Transverse colon (tissue), 4 donors: ENCODE measurements around the gene IFIT5. TPM values are rescaled to one million over a fixed set of nuclear protein-coding genes. Genes with fewer than 3 reads are reported as not detected.

Experiments used
- DNase-seq: peaks from one replicate; pipeline ENCODE4 v3.0.0-alpha.2; 2019
- H3K27ac ChIP-seq, 4 donors: fragments of 200-600 bp; sonication (generic); 2 replicates each; pipeline ENCODE4 v1.5.1; 2016 to 2018; ENCODE audit warnings: inconsistent platforms in 4 of 4
- H3K27me3 ChIP-seq: fragments of 200-600 bp; sonication (generic); 2 replicates; pipeline ENCODE4 v1.5.1; 2017; ENCODE audit warnings: inconsistent platforms
- H3K36me3 ChIP-seq, 4 donors: fragments of 200-600 bp; sonication (generic); 2 replicates each; pipeline ENCODE4 v1.5.1; 2017 to 2019; ENCODE audit warnings: inconsistent platforms in 4 of 4
- H3K4me1 ChIP-seq, 4 donors: fragments of 200-600 bp; sonication (generic); 2 replicates each; pipeline ENCODE4 v1.5.1; 2017 to 2020; ENCODE audit warnings: inconsistent platforms in 4 of 4
- H3K4me3 ChIP-seq, 4 donors: fragments of 200-600 bp; sonication (generic); 1 replicate in 1 of 4; 2 replicates in 3 of 4; pipeline versions ENCODE4 v1.5.1 to v1.6.1; 2017 to 2019; ENCODE audit warnings: inconsistent platforms in 4 of 4
- H3K9me3 ChIP-seq, 2 donors: fragments of 200-600 bp; sonication (generic); 2 replicates each; pipeline ENCODE4 v1.5.1; 2017 to 2019; ENCODE audit warnings: inconsistent platforms in 2 of 2
- EP300 ChIP-seq: sonication (generic); formaldehyde crosslinking; IDR thresholded peaks from one replicate; pipeline ENCODE4 v1.6.1; 2017; ENCODE audit warnings: antibody characterized with exemption, low read depth
- POLR2A ChIP-seq: fragments of 450-650 bp; IDR thresholded peaks from one replicate; pipeline ENCODE4 v1.6.1; 2016; ENCODE audit warnings: antibody characterized with exemption, mild to moderate bottlenecking, moderate library complexity
- POLR2AphosphoS5 ChIP-seq, 3 donors: sonication (generic); formaldehyde crosslinking; IDR thresholded peaks; one replicate each; pipeline ENCODE4 v1.6.1; 2016; ENCODE audit warnings: antibody characterized with exemption in 3 of 3
- WGBS, 2 donors: methylation state at CpG; one replicate each; pipeline ENCODE4 v1.1.5; 2018; ENCODE audit warnings: low coverage in 1 of 2; 5-methylcytosine and 5-hydroxymethylcytosine counted together
- in situ Hi-C, 4 donors: fragments of 200-750 bp; cut with MboI; loops; one replicate each; pipeline versions ENCODE4 v1.15.0 to v1.15.1; 2017; ENCODE audit warnings: low sequenced_read_pairs in 3 of 4, low pct_ligation_motif_present in 1 of 4, low pct_unique_long_range_greater_than_20kb in 1 of 4
- intact Hi-C: fragments of 100-400 bp; cut with DNase I; formaldehyde crosslinking; loops from one replicate; pipeline ENCODE4 v1.15.1; 2023; ENCODE audit warnings: low total_unique reads
- total RNA-seq, 4 donors: library from RNA; depleted of rRNA; stranded (reverse); fragments of >200 nt; gene quantifications; one replicate each; pipeline ENCODE4 v1.1.0, GENCODE V29; 2016
- TF ChIP-seq, protein P1 (sequence below), 5 experiments: fragments of 200-600 bp in 3 of 5; fragments of 450-650 bp in 2 of 5; sonication (generic) in 3 of 5; IDR thresholded peaks; 1 replicate in 2 of 5; 2 replicates in 3 of 5; pipeline ENCODE4 v1.5.1; 2016 to 2017; ENCODE audit warnings: antibody characterized with exemption in 5 of 5, inconsistent platforms in 3 of 5, mild to moderate bottlenecking in 2 of 5, moderate library complexity in 1 of 5

Gene IFIT5
- total RNA-seq, 4 donors from 2014 or later: 1.5 to 12.5 (median 11.2) TPM

DNA sequence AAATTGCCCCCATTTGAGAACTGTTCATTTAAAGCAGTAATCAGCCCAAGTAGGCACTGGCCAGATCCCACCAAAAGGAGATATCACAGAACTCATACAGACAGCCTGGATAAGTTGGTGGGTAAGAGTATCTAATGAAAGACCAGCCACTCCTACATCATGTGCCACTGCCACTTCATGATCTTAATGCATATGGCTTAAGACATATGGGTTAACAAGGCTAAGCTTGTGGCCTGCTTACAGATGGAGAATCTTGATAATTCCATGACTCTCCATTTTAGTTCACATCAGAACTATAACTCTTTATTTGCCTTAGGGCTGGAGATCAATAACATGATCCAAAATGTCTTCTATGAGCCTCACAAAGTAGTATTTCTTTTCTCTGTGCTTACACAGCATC, 43.3 kb upstream of the IFIT5 start:
- no peaks in the 10 kb centered on the region for H3K36me3 ChIP-seq
- H3K4me1 ChIP-seq: peaks cover 16 to 49% (median 24%) of the 10 kb centered on the region in 4 donors
- no peaks in the 10 kb centered on the region for H3K9me3 ChIP-seq
- no peak for TF ChIP-seq EP300
- no peak for TF ChIP-seq POLR2A
- no peak for TF ChIP-seq POLR2AphosphoS5 (IDR thresholded peaks at IDR 0.05)
- TF ChIP-seq, protein P1, sequence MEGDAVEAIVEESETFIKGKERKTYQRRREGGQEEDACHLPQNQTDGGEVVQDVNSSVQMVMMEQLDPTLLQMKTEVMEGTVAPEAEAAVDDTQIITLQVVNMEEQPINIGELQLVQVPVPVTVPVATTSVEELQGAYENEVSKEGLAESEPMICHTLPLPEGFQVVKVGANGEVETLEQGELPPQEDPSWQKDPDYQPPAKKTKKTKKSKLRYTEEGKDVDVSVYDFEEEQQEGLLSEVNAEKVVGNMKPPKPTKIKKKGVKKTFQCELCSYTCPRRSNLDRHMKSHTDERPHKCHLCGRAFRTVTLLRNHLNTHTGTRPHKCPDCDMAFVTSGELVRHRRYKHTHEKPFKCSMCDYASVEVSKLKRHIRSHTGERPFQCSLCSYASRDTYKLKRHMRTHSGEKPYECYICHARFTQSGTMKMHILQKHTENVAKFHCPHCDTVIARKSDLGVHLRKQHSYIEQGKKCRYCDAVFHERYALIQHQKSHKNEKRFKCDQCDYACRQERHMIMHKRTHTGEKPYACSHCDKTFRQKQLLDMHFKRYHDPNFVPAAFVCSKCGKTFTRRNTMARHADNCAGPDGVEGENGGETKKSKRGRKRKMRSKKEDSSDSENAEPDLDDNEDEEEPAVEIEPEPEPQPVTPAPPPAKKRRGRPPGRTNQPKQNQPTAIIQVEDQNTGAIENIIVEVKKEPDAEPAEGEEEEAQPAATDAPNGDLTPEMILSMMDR (IDR thresholded peaks at IDR 0.05): no peak
- in situ Hi-C loops: no loop called here
- H3K4me3 ChIP-seq: no peak overlapping the region
- no peak for DNase-seq
- intact Hi-C loops: no loop called here
- H3K27ac ChIP-seq: no peak overlapping the region
- H3K27me3 ChIP-seq: no peaks in the 10 kb centered on the region

GRCh38 chr10:89371987-89372386, 42.4 kb upstream of the IFIT5 start:
- TF ChIP-seq EP300: no peak
- TF ChIP-seq, protein P1 (IDR thresholded peaks at IDR 0.05): no peak
- TF ChIP-seq POLR2AphosphoS5 (IDR thresholded peaks at IDR 0.05): no peak
- no peak for TF ChIP-seq POLR2A
- H3K36me3 ChIP-seq: no peaks in the 10 kb centered on the region
- no peak for DNase-seq
- H3K4me1 ChIP-seq: peaks cover 16 to 49% (median 24%) of the 10 kb centered on the region in 4 donors
- in situ Hi-C loops: no loop called here
- H3K27ac ChIP-seq: no peak overlapping the region
- no peaks in the 10 kb centered on the region for H3K27me3 ChIP-seq
- H3K9me3 ChIP-seq: no peaks in the 10 kb centered on the region
- WGBS, 2 donors: 77% methylated on average over 3 of the region's 3 CpGs; no CpG with 5 or more reads in 1 of the 2 donors
- intact Hi-C loops: no loop called here
- H3K4me3 ChIP-seq: no peak overlapping the region

DNA sequence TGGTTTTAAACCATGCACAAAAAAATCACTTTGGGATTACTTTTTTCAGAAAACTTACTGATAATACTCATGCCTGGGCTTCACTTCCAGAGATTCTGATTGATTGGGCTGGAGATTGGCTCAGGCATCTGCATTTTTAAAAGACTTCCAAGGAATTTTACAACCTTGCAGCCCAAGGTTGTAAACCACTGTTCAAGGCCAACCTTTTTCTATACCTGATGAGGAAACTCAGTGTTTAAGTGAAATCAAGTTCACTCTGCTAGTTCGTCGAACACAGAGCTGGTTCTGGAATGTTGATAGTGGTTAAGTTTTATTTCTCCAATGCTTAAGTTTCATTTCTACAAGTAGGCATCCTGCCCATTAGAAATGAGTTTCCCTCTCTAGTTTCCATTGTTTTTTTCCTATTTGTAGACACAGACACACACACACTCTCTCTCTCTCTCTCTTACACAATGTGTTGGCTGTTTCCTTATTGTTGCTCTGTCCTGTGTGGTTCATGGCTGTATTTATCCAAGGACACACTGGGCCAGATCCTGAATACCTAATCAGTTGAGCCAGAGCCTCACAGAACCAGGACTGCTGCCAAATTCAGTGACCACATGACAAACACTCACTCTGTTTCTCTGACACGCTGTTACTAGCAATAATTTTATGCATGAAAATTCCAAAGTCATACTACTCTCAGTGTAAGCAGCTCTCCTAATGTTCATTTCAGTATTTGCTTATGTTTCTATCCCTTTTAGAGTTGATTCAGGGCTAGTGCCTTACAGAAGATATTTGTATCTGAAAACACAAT, 40.3 kb upstream of the IFIT5 start:
- TF ChIP-seq POLR2A: no peak
- peak; percentile 30 to 86 (median 77) for TF ChIP-seq POLR2AphosphoS5 (IDR thresholded peaks at IDR 0.05)
- in situ Hi-C loops: no loop called here

GRCh38 chr10:89374713-89375141, 39.6 kb upstream of the IFIT5 start:
- Histone ChIP-seq H3K27me3 (no peaks in the 10 kb centered on the region), H3K36me3 (no peaks in the 10 kb centered on the region), H3K4me3 (no peak overlapping the region), H3K9me3 (no peaks in the 10 kb centered on the region), H3K27ac (peak overlapping the region; percentile 81 to 89 (median 84)), H3K4me1 (peaks cover 16 to 27% (median 21%) of the 10 kb centered on the region in 4 donors)
- TF ChIP-seq POLR2A (no peak), POLR2AphosphoS5 (IDR thresholded peaks at IDR 0.05) (no peak), EP300 (no peak)
- TF ChIP-seq, protein P1 (IDR thresholded peaks at IDR 0.05): no peak
- intact Hi-C loops: no loop called here
- no peak for DNase-seq
- in situ Hi-C loops: no loop called here

More for the DNA sequence above, 40.3 kb upstream of the IFIT5 start:
- peak; percentile 81 for DNase-seq
- Histone ChIP-seq H3K27ac (peak overlapping the region; percentile 81 to 89 (median 84)), H3K36me3 (no peaks in the 10 kb centered on the region), H3K4me3 (peak overlapping the region in 1 of 4 donors; percentile 29), H3K27me3 (no peaks in the 10 kb centered on the region), H3K9me3 (no peaks in the 10 kb centered on the region), H3K4me1 (peaks cover 16 to 34% (median 24%) of the 10 kb centered on the region in 4 donors)
- 13 to 17% methylated on average over 3 of the region's 3 CpGs for WGBS, 2 donors
- intact Hi-C loops: no loop called here
